ENCODE measurements around the gene SMAD6. TPM values are rescaled to one million over a fixed set of nuclear protein-coding genes. Genes with fewer than 3 reads are reported as not detected.

The SMAD6 gene
- total and polyA plus RNA-seq, 10 of the 15 experiments (the other 5 are each of a cell fraction or from before 2014, with no cell fraction given), result under 0.01 to 0.10 (median 0.03) TPM; not detected in 7

- SMC1A ChIA-PET (ENCODE audit: uncharacterized antibody, unreplicated experiment), result no interaction called here
- intact Hi-C loops (cut with micrococcal nuclease; ENCODE audit: unreplicated experiment) (no loop called here), in situ Hi-C loops (cut with MboI) (no loop called here)
- H3K9me3 ChIP-seq (replicated peaks; ENCODE audit: control insufficient read depth, insufficient read depth, low read length), result no peaks in the 10 kb centered on the region
- H3K79me2 ChIP-seq (ENCODE audit: control insufficient read depth, insufficient read depth, low read length), result no peaks in the 10 kb centered on the region
- no peaks in the 10 kb centered on the region for H3K36me3 ChIP-seq (ENCODE audit: control insufficient read depth in 2 of 2, insufficient read depth in 2 of 2, low read length in 1 of 2)
- POLR2A ChIA-PET, result no interaction called here
- H3K4me3 ChIP-seq, result no peak overlapping the region
- no peaks in the 10 kb centered on the region for H4K20me1 ChIP-seq (ENCODE audit: control insufficient read depth, insufficient read depth)
- FAIRE-seq, result no peak
- ATAC-seq, result no peak
- H3K4me1 ChIP-seq (ENCODE audit: control insufficient read depth, insufficient read depth, low read length), result no peaks in the 10 kb centered on the region
- no peak for DNase-seq (ENCODE audit: low read depth, low spot score)
- H3K9ac ChIP-seq (ENCODE audit: control insufficient read depth, insufficient read depth, low read length), result no peak overlapping the region
- H3K27me3 ChIP-seq (replicated peaks in 1 of 2; ENCODE audit: control insufficient read depth in 2 of 2, insufficient read depth in 2 of 2, low read length in 1 of 2), result no peaks in the 10 kb centered on the region
- no peak overlapping the region for H2AFZ ChIP-seq (ENCODE audit: control insufficient read depth, low read depth, low read length)
- CTCF ChIA-PET, result no interaction called here
- H3K27ac ChIP-seq (ENCODE audit: control insufficient read depth, insufficient read depth), result no peak overlapping the region
- no TSS peak for BruUV-seq (replicated peaks)
- RAD21 ChIA-PET (ENCODE audit: unreplicated experiment), result no interaction called here
- no peak overlapping the region for H3K4me2 ChIP-seq (ENCODE audit: control insufficient read depth, insufficient read depth)
- WGBS (ENCODE audit: insufficient coverage, insufficient replicate concordance, low lambda C conversion rate, missing lambda C conversion rate), result 23% methylated on average over 4 of the region's 4 CpGs
- TF ChIP-seq KLF5 (IDR thresholded peaks at IDR 0.05; ENCODE audit: partially characterized antibody), result no peak
- TF ChIP-seq, protein P1, sequence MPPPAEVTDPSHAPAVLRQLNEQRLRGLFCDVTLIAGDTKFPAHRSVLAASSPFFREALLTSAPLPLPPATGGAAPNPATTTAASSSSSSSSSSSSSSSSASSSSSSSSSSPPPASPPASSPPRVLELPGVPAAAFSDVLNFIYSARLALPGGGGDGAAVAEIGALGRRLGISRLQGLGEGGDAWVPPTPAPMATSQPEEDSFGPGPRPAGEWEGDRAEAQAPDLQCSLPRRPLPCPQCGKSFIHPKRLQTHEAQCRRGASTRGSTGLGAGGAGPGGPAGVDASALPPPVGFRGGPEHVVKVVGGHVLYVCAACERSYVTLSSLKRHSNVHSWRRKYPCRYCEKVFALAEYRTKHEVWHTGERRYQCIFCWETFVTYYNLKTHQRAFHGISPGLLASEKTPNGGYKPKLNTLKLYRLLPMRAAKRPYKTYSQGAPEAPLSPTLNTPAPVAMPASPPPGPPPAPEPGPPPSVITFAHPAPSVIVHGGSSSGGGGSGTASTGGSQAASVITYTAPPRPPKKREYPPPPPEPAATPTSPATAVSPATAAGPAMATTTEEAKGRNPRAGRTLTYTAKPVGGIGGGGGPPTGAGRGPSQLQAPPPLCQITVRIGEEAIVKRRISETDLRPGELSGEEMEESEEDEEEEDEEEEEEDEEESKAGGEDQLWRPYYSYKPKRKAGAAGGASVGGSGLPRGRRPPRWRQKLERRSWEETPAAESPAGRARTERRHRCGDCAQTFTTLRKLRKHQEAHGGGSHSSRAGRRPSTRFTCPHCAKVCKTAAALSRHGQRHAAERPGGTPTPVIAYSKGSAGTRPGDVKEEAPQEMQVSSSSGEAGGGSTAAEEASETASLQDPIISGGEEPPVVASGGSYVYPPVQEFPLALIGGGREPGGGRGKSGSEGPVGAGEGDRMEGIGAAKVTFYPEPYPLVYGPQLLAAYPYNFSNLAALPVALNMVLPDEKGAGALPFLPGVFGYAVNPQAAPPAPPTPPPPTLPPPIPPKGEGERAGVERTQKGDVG (CRISPR knock-in tag; IDR thresholded peaks at IDR 0.05), result no peak
- TF ChIP-seq MAX (IDR thresholded peaks at IDR 0.05; ENCODE audit: low read depth, low read length), result no peak
- TF ChIP-seq CEBPB (IDR thresholded peaks at IDR 0.05; ENCODE audit: borderline replicate concordance in 1 of 2, low read depth in 2 of 2, low read length in 2 of 2), result no peak
- no peak for TF ChIP-seq BMI1 (IDR thresholded peaks at IDR 0.05; ENCODE audit: borderline replicate concordance)
- TF ChIP-seq ZNF592 (IDR thresholded peaks at IDR 0.05), result no peak
- no peak for TF ChIP-seq KDM1A (IDR thresholded peaks at IDR 0.05; ENCODE audit: borderline replicate concordance)
- TF ChIP-seq ATF2 (IDR thresholded peaks at IDR 0.05; ENCODE audit: low read length), result no peak
- TF ChIP-seq, protein P2, sequence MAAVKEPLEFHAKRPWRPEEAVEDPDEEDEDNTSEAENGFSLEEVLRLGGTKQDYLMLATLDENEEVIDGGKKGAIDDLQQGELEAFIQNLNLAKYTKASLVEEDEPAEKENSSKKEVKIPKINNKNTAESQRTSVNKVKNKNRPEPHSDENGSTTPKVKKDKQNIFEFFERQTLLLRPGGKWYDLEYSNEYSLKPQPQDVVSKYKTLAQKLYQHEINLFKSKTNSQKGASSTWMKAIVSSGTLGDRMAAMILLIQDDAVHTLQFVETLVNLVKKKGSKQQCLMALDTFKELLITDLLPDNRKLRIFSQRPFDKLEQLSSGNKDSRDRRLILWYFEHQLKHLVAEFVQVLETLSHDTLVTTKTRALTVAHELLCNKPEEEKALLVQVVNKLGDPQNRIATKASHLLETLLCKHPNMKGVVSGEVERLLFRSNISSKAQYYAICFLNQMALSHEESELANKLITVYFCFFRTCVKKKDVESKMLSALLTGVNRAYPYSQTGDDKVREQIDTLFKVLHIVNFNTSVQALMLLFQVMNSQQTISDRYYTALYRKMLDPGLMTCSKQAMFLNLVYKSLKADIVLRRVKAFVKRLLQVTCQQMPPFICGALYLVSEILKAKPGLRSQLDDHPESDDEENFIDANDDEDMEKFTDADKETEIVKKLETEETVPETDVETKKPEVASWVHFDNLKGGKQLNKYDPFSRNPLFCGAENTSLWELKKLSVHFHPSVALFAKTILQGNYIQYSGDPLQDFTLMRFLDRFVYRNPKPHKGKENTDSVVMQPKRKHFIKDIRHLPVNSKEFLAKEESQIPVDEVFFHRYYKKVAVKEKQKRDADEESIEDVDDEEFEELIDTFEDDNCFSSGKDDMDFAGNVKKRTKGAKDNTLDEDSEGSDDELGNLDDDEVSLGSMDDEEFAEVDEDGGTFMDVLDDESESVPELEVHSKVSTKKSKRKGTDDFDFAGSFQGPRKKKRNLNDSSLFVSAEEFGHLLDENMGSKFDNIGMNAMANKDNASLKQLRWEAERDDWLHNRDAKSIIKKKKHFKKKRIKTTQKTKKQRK (IDR thresholded peaks at IDR 0.05; ENCODE audit: low read depth, low read length), result no peak
- no peak for TF ChIP-seq POU2F2 (IDR thresholded peaks at IDR 0.05; ENCODE audit: borderline replicate concordance, low read depth, low read length)
- no peak for TF ChIP-seq BRCA1 (IDR thresholded peaks at IDR 0.05; ENCODE audit: low read depth, low read length)
These were observed 97.2 kb downstream of the SMAD6 start for GRCh38 chr15:66799242-66799641.

Measured in GM12878 (cell line).